Measurements from ENCODE around the gene TOMM22. TPM values are rescaled to one million over a fixed set of nuclear protein-coding genes. Genes with fewer than 3 reads are reported as not detected.

TOMM22 gene
- total and polyA plus RNA-seq, 2 experiments from 2014 or later: 84.0 to 131 TPM

DNA sequence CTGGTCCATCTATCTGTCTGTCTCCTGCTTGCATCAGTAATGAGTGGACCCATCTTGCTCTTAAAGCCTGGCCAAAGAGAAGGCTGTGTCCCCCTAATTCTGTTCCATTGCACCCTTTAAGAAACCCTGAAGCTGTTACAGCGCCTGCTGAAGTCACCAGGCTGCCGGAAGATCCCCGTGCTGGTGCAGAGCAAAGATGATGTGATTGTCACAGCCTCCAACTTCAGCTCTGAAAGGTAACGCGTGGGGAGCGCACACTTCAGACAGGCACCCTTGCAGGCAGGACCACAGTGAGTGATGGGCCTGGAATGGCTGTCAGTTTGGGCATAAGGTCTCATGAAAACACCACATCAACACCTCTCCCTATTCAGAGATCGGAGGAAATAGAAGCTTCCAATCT, 42.4 kb downstream of the TOMM22 start:
- peaks cover 81% of the 10 kb centered on the region for H3K36me3 Mint-ChIP-seq (ENCODE audit: low read depth)
- H3K79me2 ChIP-seq (replicated peaks; ENCODE audit: insufficient read depth): no peaks in the 10 kb centered on the region; the same call in 1 of the 2 replicates
- H3K4me3 ChIP-seq: no peak overlapping the region
- H4K20me1 ChIP-seq (replicated peaks; ENCODE audit: insufficient read depth): peaks cover 9% of the 10 kb centered on the region; the same call in 1 of the 2 replicates
- peaks cover 50% of the 10 kb centered on the region for H3K36me3 ChIP-seq (ENCODE audit: insufficient read depth)
- no peak for TF ChIP-seq POLR2AphosphoS5 (IDR thresholded peaks at IDR 0.05; ENCODE audit: low read depth)
- no peak for TF ChIP-seq STAT1 (IDR thresholded peaks at IDR 0.05; ENCODE audit: unreplicated experiment)
- TF ChIP-seq JUNB (IDR thresholded peaks at IDR 0.05; ENCODE audit: unreplicated experiment): no peak
- H3K4me3 Mint-ChIP-seq: no peak overlapping the region
- DNase-seq (ENCODE audit: low spot score): no peak
- H3K4me1 ChIP-seq (ENCODE audit: insufficient read depth): no peaks in the 10 kb centered on the region
- no peak overlapping the region for H2AFZ ChIP-seq
- no peaks in the 10 kb centered on the region for H3K9me2 ChIP-seq (ENCODE audit: insufficient read depth)
- no peak for ATAC-seq
- no peaks in the 10 kb centered on the region for H3K9me3 Mint-ChIP-seq
- H3K27me3 Mint-ChIP-seq (ENCODE audit: insufficient read depth, low read depth, poor library complexity): peaks cover 5% of the 10 kb centered on the region
- H3F3A ChIP-seq (replicated peaks; ENCODE audit: low read depth): no peaks in the 10 kb centered on the region
- H3K27me3 ChIP-seq (ENCODE audit: insufficient read depth): no peaks in the 10 kb centered on the region
- H3K27ac ChIP-seq (ENCODE audit: low read depth): no peak overlapping the region
- H3K4me2 ChIP-seq: no peak overlapping the region
- no peak overlapping the region for H3K27ac Mint-ChIP-seq
- H3K4me1 Mint-ChIP-seq: no peaks in the 10 kb centered on the region; the same call in 2 of the 3 replicates

DNA sequence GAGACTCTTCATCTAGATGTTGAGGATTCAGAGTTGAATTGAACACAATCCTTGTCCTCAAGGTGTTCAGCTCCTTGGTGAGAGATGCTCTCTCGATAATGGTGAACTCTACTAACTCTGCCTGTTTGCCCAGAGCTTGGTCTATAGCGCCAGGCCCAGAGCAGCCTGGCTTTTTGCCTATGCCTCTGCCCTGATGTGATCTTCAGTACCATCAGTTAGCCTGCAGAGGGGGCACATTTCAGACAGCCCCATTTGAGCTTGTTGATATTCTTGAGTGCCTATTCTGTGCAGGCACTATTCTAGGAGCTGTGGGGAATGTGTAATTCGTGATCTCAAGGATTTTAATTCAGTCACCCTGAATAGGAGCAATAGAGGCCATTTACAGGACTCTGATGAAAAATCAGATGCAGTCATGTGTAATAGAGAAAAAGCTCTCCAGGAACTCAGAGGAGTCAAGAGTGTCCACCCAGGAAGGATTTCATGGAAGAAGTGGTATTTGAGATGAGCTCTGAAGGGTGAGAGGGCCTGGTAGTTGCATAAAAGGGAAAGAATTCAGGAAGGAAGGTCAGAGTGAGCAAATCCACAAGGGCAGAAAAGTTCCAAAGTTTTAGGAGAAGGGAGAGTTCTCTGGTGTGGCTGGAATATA, 43.3 kb downstream of the TOMM22 start:
- ATAC-seq: peak; percentile 95
- Mint-ChIP-seq H3K4me1 (no peaks in the 10 kb centered on the region; the same call in 2 of the 3 replicates), H3K27ac (no peak overlapping the region), H3K36me3 (ENCODE audit: low read depth) (peaks cover 88% of the 10 kb centered on the region), H3K9me3 (no peaks in the 10 kb centered on the region), H3K4me3 (no peak overlapping the region), H3K27me3 (ENCODE audit: insufficient read depth, low read depth, poor library complexity) (peaks cover 5% of the 10 kb centered on the region)
- no peaks in the 10 kb centered on the region for H3K27me3 ChIP-seq (ENCODE audit: insufficient read depth)
- peak; percentile 71 for DNase-seq (ENCODE audit: low spot score)
- H3K4me1 ChIP-seq (ENCODE audit: insufficient read depth): no peaks in the 10 kb centered on the region
- H3F3A ChIP-seq (replicated peaks; ENCODE audit: low read depth): no peaks in the 10 kb centered on the region
- H3K4me3 ChIP-seq: no peak overlapping the region
- no peak overlapping the region for H2AFZ ChIP-seq
- no peak overlapping the region for H3K27ac ChIP-seq (ENCODE audit: low read depth)
- TF ChIP-seq EZH2phosphoT487 (IDR thresholded peaks at IDR 0.05; ENCODE audit: unreplicated experiment) (no peak), POLR2AphosphoS5 (IDR thresholded peaks at IDR 0.05; ENCODE audit: low read depth) (no peak), CREB1 (CRISPR knock-in tag; IDR thresholded peaks at IDR 0.05; ENCODE audit: low read depth) (no peak), CTCF (conservative IDR thresholded peaks at IDR 0.05; ENCODE audit: low read depth in 2 of 2) (peak; percentile 59 to 63), EZH2 (IDR thresholded peaks at IDR 0.05; ENCODE audit: low read depth, unreplicated experiment) (no peak), REST (IDR thresholded peaks at IDR 0.05; ENCODE audit: unreplicated experiment) (no peak), ZNF114 (CRISPR knock-in tag; IDR thresholded peaks at IDR 0.05) (no peak)
- no peaks in the 10 kb centered on the region for H3K9me2 ChIP-seq (ENCODE audit: insufficient read depth)
- peaks cover 9% of the 10 kb centered on the region; the same call in 1 of the 2 replicates for H4K20me1 ChIP-seq (replicated peaks; ENCODE audit: insufficient read depth)
- H3K36me3 ChIP-seq (ENCODE audit: insufficient read depth): peaks cover 51% of the 10 kb centered on the region
- no peak overlapping the region for H3K4me2 ChIP-seq
- no peaks in the 10 kb centered on the region; the same call in 1 of the 2 replicates for H3K79me2 ChIP-seq (replicated peaks; ENCODE audit: insufficient read depth)

All from GM23338 (cell line).